ENCODE measurements around the gene KLK7.

Gene KLK7

GRCh38 chr19:50932018-50932689, 51.6 kb downstream of the KLK7 start:
- peak; percentile 90 for DNase-seq (ENCODE audit: low spot score)

GRCh38 chr19:50931023-50931422, 52.7 kb downstream of the KLK7 start:
- no peaks in the 10 kb centered on the region for H3K36me3 ChIP-seq (ENCODE audit: low read depth)
- peak overlapping the region; percentile 66 for H3K27ac ChIP-seq (ENCODE audit: poor library complexity, severe bottlenecking)
- TF ChIP-seq CTCF (IDR thresholded peaks at IDR 0.05; ENCODE audit: poor library complexity, severe bottlenecking), result no peak
- no peaks in the 10 kb centered on the region for H3K27me3 ChIP-seq (ENCODE audit: insufficient read depth, poor library complexity, severe bottlenecking)
- no peak for DNase-seq (ENCODE audit: low spot score)
- H3K9me3 ChIP-seq (ENCODE audit: severe bottlenecking), result no peaks in the 10 kb centered on the region
- H3K4me3 ChIP-seq (ENCODE audit: severe bottlenecking), result no peak overlapping the region
- no peak for ATAC-seq (ENCODE audit: low read depth)
- H3K4me1 ChIP-seq (ENCODE audit: insufficient read depth, poor library complexity, severe bottlenecking), result peaks cover 27% of the 10 kb centered on the region

More at GRCh38 chr19:50932018-50932689, 51.6 kb downstream of the KLK7 start:
- no peak for TF ChIP-seq CTCF (IDR thresholded peaks at IDR 0.05; ENCODE audit: poor library complexity, severe bottlenecking)
- peak; percentile 95 for ATAC-seq (ENCODE audit: low read depth)
- H3K4me1 ChIP-seq (ENCODE audit: insufficient read depth, poor library complexity, severe bottlenecking), result peaks cover 27% of the 10 kb centered on the region
- H3K27ac ChIP-seq (ENCODE audit: poor library complexity, severe bottlenecking), result peak overlapping the region; percentile 66
- no peak overlapping the region for H3K4me3 ChIP-seq (ENCODE audit: severe bottlenecking)
- no peaks in the 10 kb centered on the region for H3K36me3 ChIP-seq (ENCODE audit: low read depth)
- H3K9me3 ChIP-seq (ENCODE audit: severe bottlenecking), result no peaks in the 10 kb centered on the region
- no peaks in the 10 kb centered on the region for H3K27me3 ChIP-seq (ENCODE audit: insufficient read depth, poor library complexity, severe bottlenecking)

DNA sequence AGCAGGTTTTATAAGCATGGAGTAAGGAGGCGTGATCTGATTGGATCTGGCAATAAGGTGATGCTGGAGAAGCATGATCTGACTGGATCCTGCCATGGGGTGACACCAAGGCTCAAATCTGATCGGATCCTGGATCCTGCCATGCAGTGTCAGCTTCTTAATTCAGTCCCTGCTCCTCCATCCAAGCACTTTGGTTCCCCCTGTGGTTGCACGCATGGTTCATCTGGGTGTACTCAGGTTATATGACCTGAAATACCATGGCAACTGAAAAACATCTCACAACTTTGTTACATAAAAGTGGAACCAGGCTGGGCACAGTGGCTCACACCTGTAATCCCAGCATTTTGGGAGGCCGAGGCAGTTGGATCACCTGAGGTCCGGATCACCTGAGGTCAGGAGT, 54.9 kb downstream of the KLK7 start:
- no peaks in the 10 kb centered on the region for H3K9me3 ChIP-seq (ENCODE audit: severe bottlenecking)
- H3K36me3 ChIP-seq (ENCODE audit: low read depth), result no peaks in the 10 kb centered on the region
- no peak for TF ChIP-seq CTCF (IDR thresholded peaks at IDR 0.05; ENCODE audit: poor library complexity, severe bottlenecking)
- H3K4me3 ChIP-seq (ENCODE audit: severe bottlenecking), result no peak overlapping the region
- H3K4me1 ChIP-seq (ENCODE audit: insufficient read depth, poor library complexity, severe bottlenecking), result peaks cover 24% of the 10 kb centered on the region
- H3K27ac ChIP-seq (ENCODE audit: poor library complexity, severe bottlenecking), result no peak overlapping the region
- ATAC-seq (ENCODE audit: low read depth) (no peak), DNase-seq (ENCODE audit: low spot score) (no peak)
- H3K27me3 ChIP-seq (ENCODE audit: insufficient read depth, poor library complexity, severe bottlenecking), result no peaks in the 10 kb centered on the region
